H1 (cell line): Measurements from ENCODE around the gene PGPEP1. TPM values are rescaled to one million over a fixed set of nuclear protein-coding genes. Genes with fewer than 3 reads are reported as not detected.

Experiments used
- ASH2L ChIP-seq: fragments of 200-600, 300-600 bp; sonication (generic); IDR thresholded peaks from one replicate; pipeline ENCODE4 v1.7.1; 2017; ENCODE audit warnings: low read length
- BACH1 ChIP-seq: IDR thresholded peaks from 2 replicates; pipeline ENCODE4 v1.6.1; 2012; ENCODE audit warnings: low read length, improper control_type of control experiment
- EGR1 ChIP-seq: IDR thresholded peaks from 2 replicates; pipeline ENCODE4 v1.6.1; 2011; ENCODE audit warnings: low read depth, low read length, borderline replicate concordance
- JUN ChIP-seq: IDR thresholded peaks from 2 replicates; pipeline ENCODE4 v1.6.1; 2011; ENCODE audit warnings: low read depth, mild to moderate bottlenecking, improper control_type of control experiment, low read length
- KDM1A ChIP-seq: fragments of 200-600, 300-600 bp; sonication (generic); IDR thresholded peaks from 2 replicates; pipeline ENCODE4 v1.7.1; 2016; ENCODE audit warnings: mild to moderate bottlenecking, low read length, borderline replicate concordance
- KDM5A ChIP-seq: fragments of 200-600 bp; IDR thresholded peaks from 2 replicates; pipeline ENCODE4 v1.7.1; 2012; ENCODE audit warnings: mild to moderate bottlenecking, low read length, inconsistent platforms, mixed read lengths
- MAX ChIP-seq: IDR thresholded peaks from 2 replicates; pipeline ENCODE4 v1.6.1; 2012; ENCODE audit warnings: inconsistent platforms
- NANOG ChIP-seq: IDR thresholded peaks from 2 replicates; pipeline ENCODE4 v1.6.1; 2011; ENCODE audit warnings: low read length, low read depth, mild to moderate bottlenecking, inconsistent platforms; ENCODE audit not compliant: insufficient read depth, poor library complexity, severe bottlenecking
- RXRA ChIP-seq: IDR thresholded peaks from 2 replicates; pipeline ENCODE4 v1.6.1; 2011; ENCODE audit warnings: low read depth, mild to moderate bottlenecking, low read length, moderate library complexity; ENCODE audit not compliant: insufficient read depth
- SIN3A ChIP-seq, 2 experiments: IDR thresholded peaks in 1 of 2; conservative IDR thresholded peaks in 1 of 2; 2 replicates each; pipeline ENCODE4 v1.6.1; 2011 to 2012; ENCODE audit warnings: low read length in 2 of 2, improper control_type of control experiment in 1 of 2, low read depth in 1 of 2, mild to moderate bottlenecking in 1 of 2
- TAF7 ChIP-seq: optimal IDR thresholded peaks from 2 replicates; pipeline ENCODE3; 2011; ENCODE audit warnings: low read depth, mild to moderate bottlenecking, inconsistent platforms, low read length, moderate library complexity, borderline replicate concordance
- TCF12 ChIP-seq: IDR thresholded peaks from 2 replicates; pipeline ENCODE4 v1.6.1; 2011; ENCODE audit warnings: low read depth, mild to moderate bottlenecking, low read length
- polyA plus RNA-seq, 7 experiments: library from polyadenylated mRNA; depleted of rRNA in 3 of 7; stranded (reverse) in 5 of 7; unstranded in 2 of 7; fragments of >200 nt in 5 of 7; fragments of 200-250 nt in 2 of 7; gene quantifications; 1 replicate in 5 of 7; 2 replicates in 1 of 7; 4 replicates in 1 of 7; pipeline versions ENCODE4 v1.2.1 to v1.2.3, GENCODE V29; 2011 to 2013; ENCODE audit warnings: missing spikeins in 2 of 7, mixed read lengths in 2 of 7
- total RNA-seq: library from RNA; stranded (reverse); fragmentation: NEBNext Ultra II Directional; extraction: Animal tissue kit (Norgen Biotek cat#: 25700); gene quantifications from 2 replicates; pipeline ENCODE4 v1.2.1, GENCODE V29; 2021
- TF ChIP-seq, protein P1 (sequence below), 3 experiments: IDR thresholded peaks; 1 replicate in 2 of 3; 2 replicates in 1 of 3; pipeline versions ENCODE4 v1.5.1 to v1.6.1; 2011; ENCODE audit warnings: low read length in 3 of 3, mild to moderate bottlenecking in 3 of 3, inconsistent platforms in 2 of 3, low read depth in 1 of 3, moderate library complexity in 1 of 3; ENCODE audit not compliant: insufficient read depth in 1 of 3; ENCODE audit errors: control extremely low read depth in 1 of 3

Gene PGPEP1
- total and polyA plus RNA-seq, 2 of the 8 experiments (the other 6 are each of a cell fraction or from before 2014, with no cell fraction given) = 17.0 to 33.4 TPM

- 0 out of 2 replicates have a peak, but pooled peaks have one; percentile 10 for TF ChIP-seq BACH1
- TF ChIP-seq RXRA = no peak
- TF ChIP-seq, protein P1, sequence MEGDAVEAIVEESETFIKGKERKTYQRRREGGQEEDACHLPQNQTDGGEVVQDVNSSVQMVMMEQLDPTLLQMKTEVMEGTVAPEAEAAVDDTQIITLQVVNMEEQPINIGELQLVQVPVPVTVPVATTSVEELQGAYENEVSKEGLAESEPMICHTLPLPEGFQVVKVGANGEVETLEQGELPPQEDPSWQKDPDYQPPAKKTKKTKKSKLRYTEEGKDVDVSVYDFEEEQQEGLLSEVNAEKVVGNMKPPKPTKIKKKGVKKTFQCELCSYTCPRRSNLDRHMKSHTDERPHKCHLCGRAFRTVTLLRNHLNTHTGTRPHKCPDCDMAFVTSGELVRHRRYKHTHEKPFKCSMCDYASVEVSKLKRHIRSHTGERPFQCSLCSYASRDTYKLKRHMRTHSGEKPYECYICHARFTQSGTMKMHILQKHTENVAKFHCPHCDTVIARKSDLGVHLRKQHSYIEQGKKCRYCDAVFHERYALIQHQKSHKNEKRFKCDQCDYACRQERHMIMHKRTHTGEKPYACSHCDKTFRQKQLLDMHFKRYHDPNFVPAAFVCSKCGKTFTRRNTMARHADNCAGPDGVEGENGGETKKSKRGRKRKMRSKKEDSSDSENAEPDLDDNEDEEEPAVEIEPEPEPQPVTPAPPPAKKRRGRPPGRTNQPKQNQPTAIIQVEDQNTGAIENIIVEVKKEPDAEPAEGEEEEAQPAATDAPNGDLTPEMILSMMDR (IDR thresholded peaks at IDR 0.05; ENCODE audit: control extremely low read depth in 1 of 3, insufficient read depth in 1 of 3, low read depth in 1 of 3, low read length in 3 of 3) = peak; percentile 97 to 99 (median 98)
- TF ChIP-seq NANOG = peak; percentile 25
- peak; percentile 75 for TF ChIP-seq TAF7
- TF ChIP-seq ASH2L = peak; percentile 73
- peak; percentile 62; the same call in 1 of the 2 replicates for TF ChIP-seq KDM1A
- TF ChIP-seq TCF12 = peak; percentile 84; the same call in 1 of the 2 replicates
- no peak for TF ChIP-seq JUN
- TF ChIP-seq MAX = peak; percentile 93
- 0 out of 2 replicates have a peak, but pooled peaks have one; percentile 16 for TF ChIP-seq EGR1
- TF ChIP-seq KDM5A = no peak
- 0 out of 4 replicates have a peak, but pooled peaks of 1 of the 2 experiments have one; percentile 56 for TF ChIP-seq SIN3A (conservative IDR thresholded peaks at IDR 0.05 in 1 of 2, IDR thresholded peaks at IDR 0.05 in 1 of 2; ENCODE audit: low read depth in 1 of 2, low read length in 2 of 2)
- TF ChIP-seq, all 59 proteins: peak for 17
Measured at GRCh38 chr19:18388100-18388959, 47.9 kb downstream of the PGPEP1 start (continued).
